OCI-LY7 (cell line): Measurements from ENCODE around the gene ELMO1. TPM values are rescaled to one million over a fixed set of nuclear protein-coding genes. Genes with fewer than 3 reads are reported as not detected.

Source experiments
- BruUV-seq: library from RNA; stranded (reverse); fragments of 400-500 nt; replicated peaks from 2 replicates; lab custom pipeline; 2021; lab: Mats Ljungman, UMichigan
- CTCF ChIA-PET: fragments of 300-600 bp; sonication (Branson Sonifier 250); formaldehyde crosslinking; loops from one replicate; lab custom pipeline; 2022; ENCODE audit warnings: antibody characterized with exemption; ENCODE audit not compliant: unreplicated experiment; lab: Charles Lee
- POLR2A ChIA-PET: fragments of 300-600 bp; sonication (Branson Sonifier 250); formaldehyde crosslinking; loops from one replicate; lab custom pipeline; 2022; ENCODE audit warnings: antibody characterized with exemption; lab: Charles Lee
- DNase-seq: peaks from one replicate; pipeline ENCODE4 v3.0.0-alpha.2; 2015; ENCODE audit warnings: low spot score
- H2AFZ ChIP-seq: fragments of 200-600 bp; sonication (generic), shearing (Covaris generic); 2 replicates; pipeline ENCODE4 v1.6.1; 2014; ENCODE audit warnings: mild to moderate bottlenecking, antibody characterized with exemption, low read length, moderate library complexity
- H3K27ac ChIP-seq: fragments of 200-600 bp; sonication (generic); 2 replicates; pipeline ENCODE4 v1.5.1; 2014; ENCODE audit warnings: mixed run types, low read depth, mild to moderate bottlenecking, moderate library complexity, low read length, inconsistent platforms; ENCODE audit not compliant: poor library complexity, severe bottlenecking
- H3K36me3 ChIP-seq: fragments of 200-600 bp; sonication (generic); 2 replicates; pipeline ENCODE4 v1.6.1; 2014; ENCODE audit warnings: mild to moderate bottlenecking, antibody characterized with exemption, low read length, moderate library complexity, mixed read lengths; ENCODE audit not compliant: insufficient read depth
- H3K4me1 ChIP-seq: fragments of 200-600 bp; sonication (generic); 2 replicates; pipeline ENCODE4 v1.5.1; 2014; ENCODE audit warnings: mild to moderate bottlenecking, low read length; ENCODE audit not compliant: insufficient read depth, poor library complexity, severe bottlenecking
- H3K4me2 ChIP-seq: fragments of 200-600 bp; sonication (generic); 2 replicates; pipeline ENCODE4 v1.6.1; 2014; ENCODE audit warnings: mild to moderate bottlenecking, low read length
- H3K4me3 ChIP-seq: fragments of 200-600 bp; sonication (generic); 2 replicates; pipeline ENCODE4 v1.5.1; 2014; ENCODE audit warnings: mild to moderate bottlenecking, low read depth, low read length; ENCODE audit not compliant: poor library complexity, severe bottlenecking
- H3K79me2 ChIP-seq: fragments of 200-600 bp; sonication (generic); 2 replicates; pipeline ENCODE4 v1.6.1; 2016; ENCODE audit warnings: low read depth, mild to moderate bottlenecking, low read length, moderate library complexity, mixed read lengths; ENCODE audit not compliant: insufficient read depth
- H3K9me2 ChIP-seq: fragments of 200-600 bp; sonication (generic); 2 replicates; pipeline ENCODE4 v1.6.1; 2016; ENCODE audit warnings: mild to moderate bottlenecking, low read length, mixed read lengths; ENCODE audit not compliant: insufficient read depth
- H3K9me3 ChIP-seq: fragments of 200-600 bp; sonication (generic); 2 replicates; pipeline ENCODE4 v1.6.1; 2014; ENCODE audit warnings: mild to moderate bottlenecking, mixed run types, low read length, mixed read lengths
- H4K20me1 ChIP-seq: fragments of 200-600 bp; sonication (generic); 2 replicates; pipeline ENCODE4 v1.6.1; 2014; ENCODE audit warnings: mild to moderate bottlenecking, antibody characterized with exemption, low read length, moderate library complexity, mixed read lengths; ENCODE audit not compliant: insufficient read depth
- CTCF ChIP-seq: fragments of 200-600 bp; sonication (generic); conservative IDR thresholded peaks from 2 replicates; pipeline ENCODE4 v1.5.1; 2014; ENCODE audit warnings: mild to moderate bottlenecking, antibody characterized with exemption, low read length, moderate library complexity, mixed read lengths
- EZH2phosphoT487 ChIP-seq: fragments of 200-600 bp; sonication (generic); IDR thresholded peaks from 2 replicates; pipeline ENCODE4 v1.6.1; 2018; ENCODE audit warnings: low read depth, borderline replicate concordance, mild to moderate bottlenecking, mixed run types, antibody characterized with exemption, low read length, moderate library complexity, mixed read lengths
- intact Hi-C: fragments of 100-400 bp; cut with micrococcal nuclease; formaldehyde crosslinking; loops from one replicate; pipeline ENCODE4 v1.10.0; 2022; ENCODE audit not compliant: unreplicated experiment
- total RNA-seq, 2 experiments: library from RNA; depleted of rRNA in 1 of 2; stranded (reverse); fragments of >200 nt in 1 of 2; shearing (Covaris generic) in 1 of 2; gene quantifications; 2 replicates each; pipeline ENCODE4 v1.2.3, GENCODE V29; 2014 to 2022

The ELMO1 gene
- total RNA-seq, 2 experiments from 2014 or later, result 101 to 103 TPM

GRCh38 chr7:37414352-37414983 lies 34.2 kb downstream of the ELMO1 start:
- H3K27ac ChIP-seq, result no peak overlapping the region
- no peaks in the 10 kb centered on the region for H3K79me2 ChIP-seq
- POLR2A ChIA-PET, result interaction anchor here (0.7 kb wide), 1 partner anchor 26 kb away, joined by 3 read pairs; no protein-coding TSS in a partner anchor
- CTCF ChIA-PET, result no interaction called here
- H4K20me1 ChIP-seq, result no peaks in the 10 kb centered on the region
- no peak overlapping the region for H3K4me2 ChIP-seq
- no peaks in the 10 kb centered on the region for H3K9me3 ChIP-seq
- intact Hi-C loops, result no loop called here
- no peaks in the 10 kb centered on the region for H3K36me3 ChIP-seq
- no peak overlapping the region for H2AFZ ChIP-seq
- BruUV-seq, result no TSS peak
- DNase-seq, result no peak
- no peak overlapping the region for H3K4me3 ChIP-seq
- H3K9me2 ChIP-seq, result peaks cover 4% of the 10 kb centered on the region; the same call in 1 of the 2 replicates
- TF ChIP-seq EZH2phosphoT487 (no peak), CTCF (no peak)
- no peaks in the 10 kb centered on the region for H3K4me1 ChIP-seq

GRCh38 chr7:37411444-37412034 lies 37.1 kb downstream of the ELMO1 start:
- ChIA-PET CTCF (no interaction called here), POLR2A (interaction anchor here (0.6 kb wide), 1 partner anchor 54 kb away, joined by 3 read pairs; no protein-coding TSS in a partner anchor)
- Histone ChIP-seq H3K9me3 (no peaks in the 10 kb centered on the region), H3K79me2 (no peaks in the 10 kb centered on the region), H3K9me2 (peaks cover 4% of the 10 kb centered on the region; the same call in 1 of the 2 replicates), H3K36me3 (no peaks in the 10 kb centered on the region), H4K20me1 (no peaks in the 10 kb centered on the region), H3K4me1 (no peaks in the 10 kb centered on the region), H3K27ac (no peak overlapping the region), H2AFZ (no peak overlapping the region), H3K4me2 (no peak overlapping the region), H3K4me3 (no peak overlapping the region)
- DNase-seq, result no peak
- TF ChIP-seq CTCF, result no peak
- TF ChIP-seq EZH2phosphoT487, result no peak
- intact Hi-C loops, result no loop called here
- no TSS peak for BruUV-seq
